GM06990 (cell line): ENCODE measurements around the gene PTGES2.

ENCODE experiments used
- DNase-seq: peaks from one replicate; pipeline ENCODE4 v3.0.0-alpha.2; 2011; ENCODE audit not compliant: insufficient read length; ENCODE audit errors: extremely low read depth
- H3K27me3 ChIP-seq: replicated peaks from 2 replicates; pipeline ENCODE4 v1.6.0; 2011; ENCODE audit warnings: low read length; ENCODE audit not compliant: control insufficient read depth, insufficient read depth
- H3K36me3 ChIP-seq: 2 replicates; pipeline ENCODE4 v1.5.1; 2011; ENCODE audit warnings: low read length; ENCODE audit not compliant: control insufficient read depth, insufficient read depth
- H3K4me3 ChIP-seq: replicated peaks from 2 replicates; pipeline ENCODE4 v1.5.1; 2011; ENCODE audit warnings: low read depth, mild to moderate bottlenecking, control low read depth, low read length
- TF ChIP-seq, protein P1 (sequence below): IDR thresholded peaks from 2 replicates; pipeline ENCODE4 v1.5.1; 2011; ENCODE audit warnings: low read length, control low read depth, mild to moderate bottlenecking, inconsistent platforms; ENCODE audit not compliant: insufficient read depth, poor library complexity, severe bottlenecking

Gene PTGES2

DNA sequence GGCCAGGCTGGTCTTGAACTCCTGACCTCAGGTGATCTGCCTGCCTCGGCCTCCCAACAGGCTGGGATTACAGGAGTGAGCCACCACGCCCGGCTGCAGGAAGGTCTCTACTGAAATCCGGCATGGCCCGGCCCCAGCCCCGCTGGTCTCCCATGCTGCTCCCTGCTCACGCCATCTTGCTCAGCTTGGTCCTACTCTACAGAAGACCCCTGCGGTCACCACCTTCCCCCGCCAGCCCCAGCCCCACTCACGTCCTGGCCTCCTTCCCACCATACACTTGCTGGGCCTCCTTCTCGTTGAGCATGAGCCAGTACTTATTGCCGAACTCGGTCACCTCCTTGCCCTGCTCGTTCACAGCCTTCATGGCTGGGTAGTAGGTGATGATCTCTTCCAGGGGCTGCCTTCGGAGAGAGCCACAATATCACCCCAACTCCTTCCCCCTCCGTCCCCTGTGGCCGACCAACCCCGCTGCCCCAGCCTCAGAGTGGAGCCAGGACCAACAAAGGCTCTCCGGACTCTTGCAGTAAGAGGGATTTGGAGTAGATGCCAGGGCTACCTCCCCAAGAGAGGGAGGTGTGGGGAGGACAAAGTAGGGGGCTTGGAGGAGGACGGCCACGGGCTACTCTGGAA lies 4.0 kb downstream of the PTGES2 start:
- Histone ChIP-seq H3K4me3 (no peak overlapping the region), H3K27me3 (no peaks in the 10 kb centered on the region), H3K36me3 (peaks cover 18% of the 10 kb centered on the region)
- DNase-seq = no peak
- TF ChIP-seq, protein P1, sequence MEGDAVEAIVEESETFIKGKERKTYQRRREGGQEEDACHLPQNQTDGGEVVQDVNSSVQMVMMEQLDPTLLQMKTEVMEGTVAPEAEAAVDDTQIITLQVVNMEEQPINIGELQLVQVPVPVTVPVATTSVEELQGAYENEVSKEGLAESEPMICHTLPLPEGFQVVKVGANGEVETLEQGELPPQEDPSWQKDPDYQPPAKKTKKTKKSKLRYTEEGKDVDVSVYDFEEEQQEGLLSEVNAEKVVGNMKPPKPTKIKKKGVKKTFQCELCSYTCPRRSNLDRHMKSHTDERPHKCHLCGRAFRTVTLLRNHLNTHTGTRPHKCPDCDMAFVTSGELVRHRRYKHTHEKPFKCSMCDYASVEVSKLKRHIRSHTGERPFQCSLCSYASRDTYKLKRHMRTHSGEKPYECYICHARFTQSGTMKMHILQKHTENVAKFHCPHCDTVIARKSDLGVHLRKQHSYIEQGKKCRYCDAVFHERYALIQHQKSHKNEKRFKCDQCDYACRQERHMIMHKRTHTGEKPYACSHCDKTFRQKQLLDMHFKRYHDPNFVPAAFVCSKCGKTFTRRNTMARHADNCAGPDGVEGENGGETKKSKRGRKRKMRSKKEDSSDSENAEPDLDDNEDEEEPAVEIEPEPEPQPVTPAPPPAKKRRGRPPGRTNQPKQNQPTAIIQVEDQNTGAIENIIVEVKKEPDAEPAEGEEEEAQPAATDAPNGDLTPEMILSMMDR = no peak

DNA sequence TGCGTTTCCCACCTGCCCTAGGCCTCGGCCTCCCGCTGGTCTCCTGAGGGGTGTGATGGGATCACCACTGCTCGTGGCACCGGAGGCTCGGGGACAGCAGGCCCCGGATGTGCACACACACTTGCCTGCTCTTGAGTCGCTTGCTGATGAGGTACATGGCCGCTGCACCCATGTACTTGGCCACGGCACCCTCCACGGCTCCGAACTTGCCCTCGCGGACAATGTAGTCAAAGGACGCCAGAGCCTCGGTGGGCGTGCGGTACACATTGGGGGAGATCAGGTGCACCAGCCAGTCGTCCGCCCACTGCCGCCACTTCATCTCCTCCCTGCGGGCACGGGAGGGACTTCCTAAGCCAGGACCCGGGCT lies 4.7 kb downstream of the PTGES2 start:
- Histone ChIP-seq H3K36me3 (peaks cover 18% of the 10 kb centered on the region), H3K27me3 (no peaks in the 10 kb centered on the region), H3K4me3 (no peak overlapping the region)
- TF ChIP-seq, protein P1 = no peak
- no peak for DNase-seq

DNA sequence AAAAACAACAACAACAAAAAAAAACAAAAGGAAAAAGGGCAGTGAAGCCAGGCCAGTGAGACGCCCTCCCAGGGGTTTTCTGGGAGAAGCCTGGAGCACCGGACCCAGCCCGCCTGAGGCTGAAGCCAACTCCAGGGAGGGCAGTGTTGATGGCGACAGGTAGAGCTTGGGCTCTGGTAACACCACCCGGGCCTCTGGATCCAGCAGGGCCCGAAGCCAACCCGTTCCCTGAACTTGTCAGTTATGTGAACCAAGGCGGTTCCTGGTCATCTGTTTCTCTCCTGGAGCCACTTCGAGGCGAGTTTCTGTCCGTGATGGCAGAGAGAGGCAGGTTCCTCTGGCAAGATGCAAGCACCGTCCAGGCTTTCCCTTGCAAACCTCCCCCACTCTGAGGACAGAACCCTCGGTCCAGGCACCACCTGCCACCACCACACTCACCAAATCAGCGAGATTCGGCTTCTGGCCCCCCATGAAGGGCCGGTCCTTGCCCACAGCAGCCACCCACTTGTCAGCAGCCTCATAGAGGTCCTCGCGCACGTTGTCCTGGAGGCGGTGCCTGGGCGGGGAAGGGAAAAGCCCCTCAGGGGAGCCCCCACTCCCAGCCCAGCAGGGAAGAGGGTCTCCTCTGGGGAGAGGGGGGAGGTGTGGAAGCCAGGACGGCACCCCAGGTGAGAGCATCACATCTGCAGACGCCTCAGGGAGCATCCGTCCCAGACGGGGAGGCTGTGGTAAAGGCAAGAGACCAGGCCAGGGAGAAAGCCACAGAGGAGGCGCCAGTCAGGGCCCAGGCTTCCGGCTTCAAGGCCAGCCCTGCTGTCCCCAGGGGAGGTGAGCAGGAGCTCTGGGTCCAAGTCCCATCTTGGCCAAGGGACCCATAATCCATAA lies 5.4 kb downstream of the PTGES2 start:
- TF ChIP-seq, protein P1 = no peak
- Histone ChIP-seq H3K4me3 (no peak overlapping the region), H3K27me3 (no peaks in the 10 kb centered on the region), H3K36me3 (peaks cover 18% of the 10 kb centered on the region)
- DNase-seq = no peak

DNA sequence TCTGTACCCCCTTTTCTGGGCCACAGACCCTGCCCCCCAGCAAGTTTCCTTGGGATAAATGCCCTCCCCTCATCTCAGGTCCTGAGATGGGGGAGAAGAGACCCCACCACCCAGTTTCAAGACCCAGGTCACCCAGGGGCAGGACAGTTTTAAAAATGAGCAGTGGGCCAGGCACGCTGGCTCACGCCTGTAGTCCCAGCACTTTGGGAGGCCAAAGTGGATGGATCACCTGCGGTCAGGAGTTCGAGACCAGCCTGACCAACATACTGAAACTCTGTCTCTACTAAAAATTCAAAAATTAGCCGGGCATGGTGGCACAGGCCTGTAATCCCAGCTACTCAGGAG lies 6.1 kb downstream of the PTGES2 start:
- no peak for DNase-seq
- TF ChIP-seq, protein P1 = no peak
- Histone ChIP-seq H3K4me3 (no peak overlapping the region), H3K27me3 (no peaks in the 10 kb centered on the region), H3K36me3 (peaks cover 18% of the 10 kb centered on the region)

DNA sequence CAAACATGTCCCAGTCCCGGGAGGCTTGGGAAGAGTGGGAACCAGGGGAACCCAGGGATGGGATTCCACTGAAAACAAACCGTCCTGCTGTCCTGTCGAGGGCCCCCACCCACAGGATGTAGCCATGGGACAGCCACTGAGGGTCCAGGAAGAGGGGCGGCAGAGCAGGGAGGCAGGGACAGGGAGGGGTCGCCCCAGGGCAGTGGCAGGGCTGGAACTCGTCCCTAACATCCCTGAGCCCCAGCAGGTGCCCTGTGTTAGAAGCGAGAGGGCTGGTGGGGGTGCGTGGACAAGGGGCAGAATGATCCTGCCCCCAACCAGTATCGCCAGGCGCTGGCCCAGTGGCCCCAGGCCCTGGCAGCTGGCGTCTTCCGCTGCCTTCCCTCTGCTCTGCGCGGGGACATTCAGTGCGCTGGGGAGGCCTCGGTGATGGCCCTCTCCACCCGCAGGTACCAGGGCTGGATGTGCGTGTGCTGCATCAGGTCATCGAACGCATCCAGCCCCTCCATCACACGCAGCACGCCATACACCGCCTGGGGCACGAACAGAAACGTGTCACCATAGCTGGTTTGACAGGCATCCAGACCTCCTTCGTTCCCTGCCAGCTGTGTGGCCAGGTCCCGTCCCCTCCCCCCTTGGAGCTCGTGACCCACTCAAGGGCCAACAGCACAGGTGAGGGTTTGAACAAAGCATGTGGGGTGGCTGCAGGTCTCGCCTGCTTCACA lies 6.6 kb downstream of the PTGES2 start:
- TF ChIP-seq, protein P1 = no peak

More for the DNA sequence above, 6.6 kb downstream of the PTGES2 start:
- Histone ChIP-seq H3K27me3 (no peaks in the 10 kb centered on the region), H3K4me3 (no peak overlapping the region), H3K36me3 (peaks cover 18% of the 10 kb centered on the region)
- DNase-seq = no peak
